Measurements from ENCODE around the gene SETD7.

DNA sequence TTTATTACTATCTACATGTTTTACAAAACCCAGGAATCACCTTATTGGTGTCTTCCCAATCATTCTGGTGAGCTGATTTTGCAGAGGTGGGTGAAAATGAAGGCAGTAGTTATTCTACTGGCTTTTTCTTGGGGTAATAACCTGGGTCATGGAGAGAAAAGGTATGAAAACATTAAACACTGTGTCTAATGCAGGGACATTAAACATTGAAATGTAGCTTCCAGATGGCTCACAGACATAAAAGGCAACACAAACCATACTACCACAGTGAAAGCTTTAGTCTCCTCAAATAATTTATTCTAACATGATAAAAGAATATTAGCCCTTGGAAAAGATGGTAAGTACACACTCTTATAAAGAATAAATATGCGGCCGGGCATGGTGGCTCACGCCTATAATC, 8.0 kb downstream of the SETD7 start:
- TF ChIP-seq, protein P1, sequence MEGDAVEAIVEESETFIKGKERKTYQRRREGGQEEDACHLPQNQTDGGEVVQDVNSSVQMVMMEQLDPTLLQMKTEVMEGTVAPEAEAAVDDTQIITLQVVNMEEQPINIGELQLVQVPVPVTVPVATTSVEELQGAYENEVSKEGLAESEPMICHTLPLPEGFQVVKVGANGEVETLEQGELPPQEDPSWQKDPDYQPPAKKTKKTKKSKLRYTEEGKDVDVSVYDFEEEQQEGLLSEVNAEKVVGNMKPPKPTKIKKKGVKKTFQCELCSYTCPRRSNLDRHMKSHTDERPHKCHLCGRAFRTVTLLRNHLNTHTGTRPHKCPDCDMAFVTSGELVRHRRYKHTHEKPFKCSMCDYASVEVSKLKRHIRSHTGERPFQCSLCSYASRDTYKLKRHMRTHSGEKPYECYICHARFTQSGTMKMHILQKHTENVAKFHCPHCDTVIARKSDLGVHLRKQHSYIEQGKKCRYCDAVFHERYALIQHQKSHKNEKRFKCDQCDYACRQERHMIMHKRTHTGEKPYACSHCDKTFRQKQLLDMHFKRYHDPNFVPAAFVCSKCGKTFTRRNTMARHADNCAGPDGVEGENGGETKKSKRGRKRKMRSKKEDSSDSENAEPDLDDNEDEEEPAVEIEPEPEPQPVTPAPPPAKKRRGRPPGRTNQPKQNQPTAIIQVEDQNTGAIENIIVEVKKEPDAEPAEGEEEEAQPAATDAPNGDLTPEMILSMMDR (IDR thresholded peaks at IDR 0.05) = no peak
- no peak for TF ChIP-seq POLR2A (IDR thresholded peaks at IDR 0.05)
